ENCODE results near the gene ART3. TPM values are rescaled to one million over a fixed set of nuclear protein-coding genes. Genes with fewer than 3 reads are reported as not detected.

The ART3 gene
- total RNA-seq, 2 experiments from 2014 or later = not detected

GRCh38 chr4:76066546-76066945 is 8.0 kb upstream of the ART3 start:
- H3K79me2 ChIP-seq (ENCODE audit: insufficient read depth, low read depth, low read length) = no peaks in the 10 kb centered on the region
- H3K4me2 ChIP-seq (ENCODE audit: low read length) = no peak overlapping the region
- no peak for TF ChIP-seq CTCF (conservative IDR thresholded peaks at IDR 0.05; ENCODE audit: low read length)
- no peak for TF ChIP-seq EZH2phosphoT487 (IDR thresholded peaks at IDR 0.05; ENCODE audit: borderline replicate concordance, low read depth, low read length)
- no peak overlapping the region for H2AFZ ChIP-seq (ENCODE audit: low read length)
- no peak overlapping the region for H3K27ac ChIP-seq (ENCODE audit: low read depth, low read length, poor library complexity, severe bottlenecking)
- H3K9me3 ChIP-seq (ENCODE audit: low read length) = no peaks in the 10 kb centered on the region
- DNase-seq (ENCODE audit: low spot score) = no peak
- BruUV-seq (replicated peaks) = no TSS peak
- no peaks in the 10 kb centered on the region for H4K20me1 ChIP-seq (ENCODE audit: insufficient read depth, low read length)
- POLR2A ChIA-PET = no interaction called here
- H3K4me3 ChIP-seq (ENCODE audit: low read depth, low read length, poor library complexity, severe bottlenecking) = no peak overlapping the region
- intact Hi-C loops (cut with micrococcal nuclease; ENCODE audit: unreplicated experiment) = loop anchor here (2.0 kb wide), 1 partner anchor 150 kb away; no protein-coding TSS in a partner anchor
- no peaks in the 10 kb centered on the region for H3K9me2 ChIP-seq (ENCODE audit: insufficient read depth, low read length)
- H3K36me3 ChIP-seq (ENCODE audit: insufficient read depth, low read length) = no peaks in the 10 kb centered on the region
- CTCF ChIA-PET (ENCODE audit: unreplicated experiment) = no interaction called here
- H3K4me1 ChIP-seq (ENCODE audit: insufficient read depth, low read length, poor library complexity, severe bottlenecking) = no peaks in the 10 kb centered on the region

- H2AFZ ChIP-seq (ENCODE audit: low read length) = no peak overlapping the region
- intact Hi-C loops (cut with micrococcal nuclease; ENCODE audit: unreplicated experiment) = loop anchor here (1.0 to 2.0 kb wide), 3 partner anchors 72 to 172 kb away; no protein-coding TSS in a partner anchor
- TF ChIP-seq EZH2phosphoT487 (IDR thresholded peaks at IDR 0.05; ENCODE audit: borderline replicate concordance, low read depth, low read length) = no peak
- TF ChIP-seq CTCF (conservative IDR thresholded peaks at IDR 0.05; ENCODE audit: low read length) = peak; percentile 96
- H3K36me3 ChIP-seq (ENCODE audit: insufficient read depth, low read length) = no peaks in the 10 kb centered on the region
- H3K9me2 ChIP-seq (ENCODE audit: insufficient read depth, low read length) = no peaks in the 10 kb centered on the region
- no peaks in the 10 kb centered on the region for H3K4me1 ChIP-seq (ENCODE audit: insufficient read depth, low read length, poor library complexity, severe bottlenecking)
- peak; percentile 72 for DNase-seq (ENCODE audit: low spot score)
- H3K4me3 ChIP-seq (ENCODE audit: low read depth, low read length, poor library complexity, severe bottlenecking) = no peak overlapping the region
- no peak overlapping the region for H3K27ac ChIP-seq (ENCODE audit: low read depth, low read length, poor library complexity, severe bottlenecking)
- no peak overlapping the region for H3K4me2 ChIP-seq (ENCODE audit: low read length)
- ChIA-PET POLR2A (no interaction called here), CTCF (ENCODE audit: unreplicated experiment) (no interaction called here)
- no TSS peak for BruUV-seq (replicated peaks)
- no peaks in the 10 kb centered on the region for H3K9me3 ChIP-seq (ENCODE audit: low read length)
- no peaks in the 10 kb centered on the region for H3K79me2 ChIP-seq (ENCODE audit: insufficient read depth, low read depth, low read length)
- no peaks in the 10 kb centered on the region for H4K20me1 ChIP-seq (ENCODE audit: insufficient read depth, low read length)
These were observed 6.7 kb upstream of the ART3 start for GRCh38 chr4:76067652-76068286.

GRCh38 chr4:76072760-76073159 is 1.7 kb upstream of the ART3 start:
- DNase-seq (ENCODE audit: low spot score) = no peak
- POLR2A ChIA-PET = interaction anchor here (0.6 kb wide), 1 partner anchor 12 kb away, joined by 3 read pairs; no protein-coding TSS in a partner anchor
- H3K4me1 ChIP-seq (ENCODE audit: insufficient read depth, low read length, poor library complexity, severe bottlenecking) = no peaks in the 10 kb centered on the region
- no peaks in the 10 kb centered on the region for H3K9me2 ChIP-seq (ENCODE audit: insufficient read depth, low read length)
- no peaks in the 10 kb centered on the region for H4K20me1 ChIP-seq (ENCODE audit: insufficient read depth, low read length)
- no peaks in the 10 kb centered on the region for H3K36me3 ChIP-seq (ENCODE audit: insufficient read depth, low read length)
- no peak overlapping the region for H2AFZ ChIP-seq (ENCODE audit: low read length)
- BruUV-seq (replicated peaks) = no TSS peak
- CTCF ChIA-PET (ENCODE audit: unreplicated experiment) = no interaction called here
- no peak overlapping the region for H3K4me3 ChIP-seq (ENCODE audit: low read depth, low read length, poor library complexity, severe bottlenecking)
- no peaks in the 10 kb centered on the region for H3K9me3 ChIP-seq (ENCODE audit: low read length)
- H3K27ac ChIP-seq (ENCODE audit: low read depth, low read length, poor library complexity, severe bottlenecking) = no peak overlapping the region
- no peaks in the 10 kb centered on the region for H3K79me2 ChIP-seq (ENCODE audit: insufficient read depth, low read depth, low read length)
- no peak overlapping the region for H3K4me2 ChIP-seq (ENCODE audit: low read length)
- TF ChIP-seq CTCF (conservative IDR thresholded peaks at IDR 0.05; ENCODE audit: low read length) = no peak
- no peak for TF ChIP-seq EZH2phosphoT487 (IDR thresholded peaks at IDR 0.05; ENCODE audit: borderline replicate concordance, low read depth, low read length)
- intact Hi-C loops (cut with micrococcal nuclease; ENCODE audit: unreplicated experiment) = no loop called here

All from OCI-LY7 (cell line).